Measurements from ENCODE around the gene MRPL27.

MRPL27 gene

DNA sequence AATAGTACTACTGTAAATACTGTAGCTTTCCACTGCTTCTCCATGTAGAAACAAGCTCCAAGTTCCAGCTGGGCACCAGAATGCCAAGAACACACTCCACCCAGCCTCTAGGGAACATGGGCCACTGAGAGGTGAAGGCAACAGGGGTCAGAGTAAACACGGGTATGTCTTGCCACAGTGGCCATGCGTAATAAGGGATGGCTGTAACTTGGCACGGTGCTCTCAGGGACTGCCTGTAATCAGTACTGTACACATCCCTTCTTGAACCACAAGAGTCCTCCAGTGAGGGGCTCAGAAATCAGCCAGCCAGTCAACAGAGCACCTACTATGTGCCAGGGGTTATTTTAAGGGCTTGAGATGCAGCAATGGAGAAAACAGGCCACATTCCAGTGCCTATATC is 13.5 kb upstream of the MRPL27 start:
- DNase-seq (ENCODE audit: low read depth) = no peak

DNA sequence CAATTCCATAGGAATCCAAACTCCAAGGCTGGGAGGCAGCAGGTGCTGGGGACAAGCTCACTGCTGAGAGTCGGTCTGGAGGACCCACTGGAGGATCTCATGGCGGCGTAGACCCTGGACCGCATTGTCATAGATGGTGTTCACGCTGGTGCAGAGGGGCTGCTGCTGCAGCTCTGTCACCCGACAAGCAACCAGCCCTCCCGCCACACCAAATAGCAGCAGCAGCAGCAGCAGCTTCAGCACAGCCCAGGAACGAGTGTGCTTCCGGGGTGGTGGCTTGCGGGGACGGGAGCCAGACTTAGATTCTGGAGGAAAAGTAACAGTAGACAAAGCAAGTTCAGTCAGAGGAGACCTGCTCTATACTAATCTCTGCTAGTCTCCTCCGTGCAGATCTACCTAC is 9.9 kb upstream of the MRPL27 start:
- DNase-seq (ENCODE audit: low read depth) = no peak

DNA sequence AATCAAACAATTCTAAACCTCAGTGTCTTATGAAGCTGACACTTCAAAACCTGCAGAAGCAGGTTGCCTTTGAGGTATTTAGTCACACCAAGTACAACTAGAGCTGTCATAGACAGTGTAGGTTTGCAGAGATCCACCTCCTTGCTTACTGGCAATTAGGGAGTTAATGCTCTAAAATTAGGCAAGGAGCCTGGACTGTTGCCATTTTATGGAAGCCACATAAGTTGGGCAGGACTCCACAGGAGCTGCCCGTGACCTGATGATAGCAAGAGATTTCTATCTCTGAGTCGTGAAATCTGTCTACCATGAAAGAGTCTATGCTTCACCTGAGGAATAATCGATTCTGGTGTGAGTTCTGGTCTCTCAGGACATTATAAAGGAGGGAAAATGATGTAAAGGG is 8.9 kb upstream of the MRPL27 start:
- no peak for DNase-seq (ENCODE audit: low read depth)

DNA sequence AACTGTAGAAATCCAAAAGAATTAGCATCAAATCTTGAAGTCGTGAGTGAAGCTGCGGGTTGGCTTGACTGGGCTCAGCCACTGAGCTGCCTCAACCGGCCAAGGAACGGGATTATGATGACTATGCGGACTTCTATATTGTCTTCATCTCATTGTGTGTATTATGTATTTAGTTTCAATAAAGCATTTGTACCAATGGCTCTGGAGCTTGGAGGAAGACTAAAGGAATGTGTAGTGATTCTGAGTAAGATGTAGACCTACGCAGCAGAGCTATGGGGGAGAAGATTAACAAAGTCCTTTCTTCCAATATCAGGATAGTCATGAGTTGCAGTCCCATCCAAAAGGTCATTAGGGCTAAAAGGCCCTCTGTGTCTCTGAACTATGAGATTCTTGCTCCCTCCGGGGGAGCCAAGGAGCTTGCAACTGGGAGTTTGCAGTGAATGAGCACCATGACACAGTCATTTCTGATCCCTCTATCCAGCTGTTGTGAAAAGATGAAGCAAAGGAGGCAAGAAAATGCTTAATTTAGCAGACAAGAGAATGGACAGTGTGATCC is 8.4 kb upstream of the MRPL27 start:
- no peak for DNase-seq (ENCODE audit: low read depth)

DNA sequence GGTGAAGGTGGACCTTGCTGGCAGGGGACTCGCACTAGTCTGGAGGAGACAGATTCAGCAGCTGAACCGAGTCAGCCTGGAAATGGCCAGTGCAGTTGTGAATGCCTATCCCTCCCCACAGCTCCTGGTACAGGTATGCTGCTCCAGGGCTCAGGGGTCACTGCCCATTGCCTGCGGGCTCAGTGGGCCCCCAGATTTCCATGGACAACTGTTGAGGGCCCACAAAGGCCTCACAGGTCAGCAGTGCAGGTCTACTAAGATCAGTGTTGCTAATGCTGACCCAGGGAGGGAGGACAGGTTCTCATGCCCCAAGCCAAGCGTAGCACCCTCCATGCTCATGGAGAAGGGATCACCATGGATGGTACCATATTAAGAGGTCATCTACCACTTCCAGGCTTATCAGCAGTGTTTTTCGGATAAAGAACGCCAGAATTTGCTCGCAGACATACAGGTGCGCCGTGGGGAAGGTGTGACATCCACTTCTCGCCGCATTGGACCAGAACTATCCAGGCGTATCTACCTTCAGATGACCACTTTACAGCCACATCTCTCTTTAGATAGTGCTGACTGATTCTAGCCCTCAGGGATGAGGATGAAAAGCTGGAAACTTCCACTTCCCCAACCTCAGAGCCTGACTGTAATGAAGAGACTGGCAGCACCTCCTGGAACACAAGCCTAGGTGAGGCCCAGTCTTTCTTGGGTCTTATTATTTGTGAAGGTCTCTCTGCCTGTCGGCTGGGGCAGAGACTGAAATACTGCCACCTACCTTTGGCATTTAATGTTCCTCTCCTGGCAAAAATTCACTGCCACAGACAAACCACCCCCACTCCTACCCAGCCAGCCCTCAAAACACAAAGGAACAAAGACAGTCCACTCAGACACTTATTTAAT is 7.6 kb upstream of the MRPL27 start:
- DNase-seq (ENCODE audit: low read depth) = no peak

DNA sequence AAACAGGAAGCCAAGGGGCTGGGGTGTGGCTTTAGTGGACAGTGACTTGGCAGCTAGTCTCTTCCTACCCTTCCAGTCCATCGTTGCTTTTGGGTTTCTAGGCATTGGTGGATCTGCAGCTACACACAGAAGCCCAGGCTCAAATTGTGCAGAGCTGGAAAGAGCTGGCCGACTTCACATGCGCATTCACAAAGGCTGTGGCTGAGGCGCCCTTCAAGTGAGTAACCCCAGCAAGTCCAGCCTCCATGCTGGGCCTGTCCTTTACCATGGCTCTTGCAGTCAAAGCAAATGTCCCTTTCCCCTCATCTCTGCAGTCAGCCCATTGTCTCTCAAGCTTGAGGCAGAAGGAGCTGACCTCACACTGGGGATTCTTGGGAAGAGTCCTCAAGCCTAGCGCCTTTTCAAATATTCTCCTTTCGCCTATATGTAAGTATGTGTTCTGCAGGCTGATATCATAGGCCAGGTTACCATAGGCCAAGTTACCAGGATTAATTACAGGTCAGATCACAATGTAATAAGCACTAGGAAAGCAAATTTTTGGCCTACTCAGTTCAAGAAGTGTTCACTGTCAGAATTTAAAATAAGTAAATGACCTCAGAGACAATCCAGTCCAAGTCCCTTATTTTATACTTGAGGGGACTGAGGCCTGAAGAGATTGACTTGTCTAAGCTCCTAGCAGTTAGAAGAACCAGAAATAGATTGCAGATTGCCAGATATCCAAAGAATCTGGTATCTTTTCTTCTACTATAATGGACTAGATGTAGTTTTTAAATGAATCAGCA is 6.6 kb upstream of the MRPL27 start:
- no peak for DNase-seq (ENCODE audit: low read depth)

DNA sequence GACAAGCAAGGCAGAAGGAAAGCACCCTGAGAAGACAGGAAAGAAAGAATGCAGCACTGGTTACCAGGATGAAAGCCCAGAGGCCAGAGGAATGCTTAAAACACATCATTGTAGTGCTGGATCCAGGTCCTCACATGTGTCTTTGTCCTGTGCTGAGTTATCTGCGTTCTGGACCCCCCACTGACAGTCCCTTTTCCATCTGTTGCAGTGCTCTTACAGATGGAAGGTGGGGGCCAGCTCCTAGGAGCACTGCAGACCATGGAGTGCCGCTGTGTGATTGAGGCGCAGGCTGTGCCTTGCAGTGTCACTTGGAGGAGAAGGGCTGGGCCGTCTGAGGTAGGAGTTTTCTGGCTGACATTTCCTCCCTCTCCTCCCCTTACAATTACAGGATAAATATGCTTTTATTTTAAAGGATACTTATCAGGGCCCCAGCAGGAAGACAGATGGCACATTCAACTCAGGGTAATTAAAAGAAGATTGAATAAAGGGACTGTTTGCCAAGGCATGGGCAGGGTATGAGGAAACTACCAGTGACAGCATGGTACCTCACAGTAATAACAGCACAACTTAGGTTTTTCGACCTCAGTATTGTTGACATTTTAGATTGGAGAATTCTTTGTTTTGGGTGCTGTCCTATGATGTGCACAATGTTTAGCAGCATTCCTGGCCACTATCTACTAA is 3.0 kb upstream of the MRPL27 start:
- no peak for DNase-seq (ENCODE audit: low read depth)

DNA sequence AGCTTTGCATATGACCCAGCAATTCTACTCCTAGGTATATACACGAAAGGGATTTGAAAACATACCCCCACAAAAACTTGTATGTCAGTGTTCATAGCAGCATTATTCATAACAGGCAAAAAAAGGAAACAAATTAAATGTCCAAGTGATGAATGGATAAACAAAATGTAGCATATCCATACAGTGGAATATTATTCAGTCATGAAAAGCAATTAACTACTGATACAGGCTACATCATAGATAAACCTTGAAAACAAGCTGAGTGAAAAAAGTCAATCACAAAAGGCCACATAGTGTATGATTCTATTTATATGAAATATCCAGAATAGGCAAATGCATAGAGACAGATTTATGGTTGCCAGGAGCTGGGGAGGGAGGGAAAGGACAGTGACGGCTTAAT is 721 bp upstream of the MRPL27 start:
- DNase-seq (ENCODE audit: low read depth) = no peak

DNA sequence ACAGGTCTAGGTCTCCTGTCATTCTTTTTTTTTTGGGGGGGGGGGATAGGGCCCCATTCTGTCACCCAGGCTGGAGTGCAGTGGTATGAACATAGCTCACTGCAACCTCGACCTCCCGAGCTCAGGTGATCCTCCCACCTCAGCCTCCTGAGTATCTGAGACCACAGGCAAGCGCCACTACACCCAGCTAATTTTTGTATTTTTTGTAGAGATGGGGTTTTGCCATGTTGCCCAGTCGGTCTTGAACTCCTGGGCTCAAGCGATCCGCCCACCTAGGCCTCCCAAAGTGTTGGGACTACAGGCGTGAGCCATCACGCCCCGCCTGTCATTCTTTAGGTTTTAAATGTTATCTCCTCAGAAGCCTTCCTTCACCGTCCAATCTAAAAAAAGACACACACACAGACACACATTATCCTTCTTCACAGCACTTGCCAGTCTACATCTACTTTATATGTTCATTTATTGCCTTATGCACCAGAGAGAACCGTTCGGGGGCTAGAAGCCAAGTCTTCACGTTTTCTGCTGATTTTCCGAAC is 694 bp downstream of the MRPL27 start:
- no peak for DNase-seq (ENCODE audit: low read depth)

DNA sequence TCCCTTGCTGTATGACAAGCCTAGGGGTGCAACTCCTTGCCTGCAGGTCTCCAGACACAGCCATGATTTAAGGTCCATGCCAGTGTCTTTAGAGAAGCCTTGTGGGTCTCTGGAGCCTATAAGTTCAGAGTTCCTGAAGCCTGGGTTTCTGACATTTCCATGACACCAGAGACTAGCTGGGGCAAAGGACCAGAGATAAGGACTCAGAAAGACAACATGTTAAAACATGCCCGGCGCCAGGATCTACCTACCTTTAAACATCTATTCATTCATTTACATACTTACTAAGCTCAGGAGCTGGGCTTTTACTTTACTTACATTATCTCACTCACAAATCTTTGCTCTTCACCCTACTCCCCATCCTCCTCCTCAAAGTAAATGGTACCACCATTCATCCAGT is 1.5 kb downstream of the MRPL27 start:
- DNase-seq (ENCODE audit: low read depth) = no peak

DNA sequence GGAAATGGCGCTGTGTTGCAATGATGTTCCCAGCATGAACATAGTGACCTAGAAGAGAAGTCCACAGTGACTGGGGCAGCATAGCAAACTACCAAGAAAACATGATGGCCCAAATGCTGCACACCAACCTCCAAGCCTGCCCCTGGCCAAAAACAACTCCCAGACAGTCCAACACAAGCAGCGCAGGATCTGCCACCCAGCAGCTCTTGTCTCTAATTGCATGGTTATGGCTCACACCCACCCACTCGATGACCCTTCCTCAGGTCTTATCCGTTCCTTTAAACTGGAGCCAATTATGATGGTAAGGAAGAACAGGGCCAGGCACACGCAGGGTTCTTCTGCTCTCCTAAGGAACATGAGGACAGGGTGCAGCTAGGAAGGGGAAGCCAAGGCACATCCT is 2.9 kb downstream of the MRPL27 start:
- no peak for DNase-seq (ENCODE audit: low read depth)

DNA sequence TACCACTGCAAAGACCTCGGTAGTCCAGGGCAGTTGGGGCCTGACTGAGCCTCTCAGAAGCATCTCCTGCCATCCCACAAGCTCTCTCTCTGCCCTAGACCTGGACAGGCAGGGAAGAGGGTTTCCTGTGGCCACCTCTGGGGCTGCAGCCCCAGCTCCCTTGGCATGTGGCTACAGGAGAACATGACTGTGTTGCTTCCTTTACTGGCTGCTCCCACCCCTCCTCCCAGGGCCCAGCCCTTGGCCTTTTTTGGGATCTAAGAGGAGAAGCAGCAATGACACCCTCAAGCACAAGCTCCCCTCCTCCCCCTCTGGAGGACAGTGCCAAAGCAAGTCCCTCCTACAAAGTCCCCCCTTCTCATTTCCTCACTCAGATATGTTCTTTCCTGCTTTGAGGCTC is 5.6 kb downstream of the MRPL27 start:
- DNase-seq (ENCODE audit: low read depth) = no peak

DNA sequence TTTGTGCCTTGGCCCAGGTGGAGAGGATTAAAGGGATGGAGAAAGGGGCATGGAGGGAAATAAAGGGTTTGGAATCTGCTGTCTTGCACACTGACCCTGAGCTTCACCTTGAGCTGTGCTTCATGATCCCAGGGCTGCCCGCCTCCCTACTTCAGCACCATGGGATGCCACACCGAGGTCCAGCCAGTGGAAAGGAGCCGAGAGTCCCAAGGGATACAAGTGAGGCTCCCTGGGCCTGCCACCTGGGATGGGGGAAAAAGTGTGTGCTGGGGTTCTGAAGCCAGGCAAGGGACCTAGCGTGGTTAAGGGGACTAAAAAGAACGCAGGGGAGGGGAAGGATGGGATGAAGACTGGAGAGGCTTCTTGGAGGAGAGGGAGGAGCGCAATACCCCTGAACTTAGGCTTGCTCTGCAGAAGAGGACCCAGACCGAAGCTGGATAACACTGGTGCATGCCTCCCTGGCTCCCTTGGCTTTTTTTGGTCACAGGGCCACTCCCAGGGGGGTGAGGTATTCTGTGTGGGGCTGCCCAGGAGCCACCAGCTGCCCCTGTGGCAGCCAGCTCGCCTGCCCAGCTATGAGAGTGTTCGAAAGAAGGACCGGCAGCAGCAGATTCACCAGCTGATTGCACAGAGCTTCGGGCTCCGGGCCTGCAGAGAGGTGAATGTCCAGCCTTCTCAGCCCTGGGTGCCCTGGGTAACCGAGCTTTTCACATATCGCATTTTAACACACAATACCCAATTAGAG is 7.2 kb downstream of the MRPL27 start:
- DNase-seq (ENCODE audit: low read depth) = no peak

DNA sequence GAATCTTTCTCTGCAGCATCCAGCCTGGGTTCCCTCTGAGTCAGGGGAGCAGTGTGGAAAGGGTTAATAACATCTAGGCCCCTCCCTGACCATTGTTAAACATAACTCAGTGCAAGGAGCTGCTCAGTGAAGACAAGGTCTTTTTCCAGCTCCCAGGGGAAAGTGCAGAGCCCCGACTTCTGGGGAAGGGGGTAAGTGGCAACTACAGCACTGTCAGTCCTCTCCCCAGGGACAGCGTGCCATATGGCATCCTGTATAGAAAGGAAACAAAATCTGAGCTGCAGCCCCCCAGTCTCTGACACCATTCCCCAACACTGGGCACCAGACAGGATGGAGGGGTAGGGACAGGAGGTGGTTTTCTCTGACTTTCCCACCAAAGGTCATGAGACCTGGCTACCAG is 7.8 kb downstream of the MRPL27 start:
- no peak for DNase-seq (ENCODE audit: low read depth)

DNA sequence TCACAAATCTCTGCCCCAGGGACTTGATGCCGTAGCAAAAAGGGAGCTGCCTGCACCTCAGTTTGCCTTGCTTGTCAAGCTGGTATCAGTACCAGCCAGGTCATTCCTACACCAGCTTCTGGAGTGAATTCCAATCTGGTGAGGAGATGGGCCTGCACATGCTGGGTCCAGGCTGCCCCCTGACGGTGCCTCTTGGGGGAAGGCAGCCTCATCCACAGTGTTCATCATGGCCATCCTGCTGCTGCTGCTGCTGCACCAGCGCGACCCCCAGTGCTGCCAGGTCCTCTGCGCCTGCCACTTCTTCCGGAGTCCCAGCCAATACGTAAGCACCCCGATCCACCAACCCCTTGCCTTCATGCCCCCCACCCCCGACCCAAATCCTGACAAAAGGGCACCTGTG is 8.3 kb downstream of the MRPL27 start:
- DNase-seq (ENCODE audit: low read depth) = no peak

DNA sequence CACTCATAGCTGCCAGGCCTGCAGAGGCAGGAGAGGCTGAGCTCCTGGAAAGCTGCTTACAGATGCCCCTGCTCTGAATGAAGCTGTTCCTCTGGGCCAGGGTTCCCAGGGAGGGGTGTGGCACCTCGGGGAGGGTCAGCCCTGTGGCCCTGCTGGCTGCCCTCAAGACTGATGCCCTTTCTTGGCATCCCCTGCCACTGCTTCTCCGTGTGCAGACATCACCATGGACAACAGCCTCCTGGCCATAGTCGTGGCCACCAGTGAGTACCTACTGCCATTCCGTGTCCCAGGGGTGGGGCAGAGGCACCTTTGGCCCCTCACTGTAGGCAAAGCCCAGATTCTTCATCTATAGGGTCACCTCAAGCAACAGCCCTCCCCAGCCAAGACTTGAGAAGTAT is 8.9 kb downstream of the MRPL27 start:
- DNase-seq (ENCODE audit: low read depth) = no peak

DNA sequence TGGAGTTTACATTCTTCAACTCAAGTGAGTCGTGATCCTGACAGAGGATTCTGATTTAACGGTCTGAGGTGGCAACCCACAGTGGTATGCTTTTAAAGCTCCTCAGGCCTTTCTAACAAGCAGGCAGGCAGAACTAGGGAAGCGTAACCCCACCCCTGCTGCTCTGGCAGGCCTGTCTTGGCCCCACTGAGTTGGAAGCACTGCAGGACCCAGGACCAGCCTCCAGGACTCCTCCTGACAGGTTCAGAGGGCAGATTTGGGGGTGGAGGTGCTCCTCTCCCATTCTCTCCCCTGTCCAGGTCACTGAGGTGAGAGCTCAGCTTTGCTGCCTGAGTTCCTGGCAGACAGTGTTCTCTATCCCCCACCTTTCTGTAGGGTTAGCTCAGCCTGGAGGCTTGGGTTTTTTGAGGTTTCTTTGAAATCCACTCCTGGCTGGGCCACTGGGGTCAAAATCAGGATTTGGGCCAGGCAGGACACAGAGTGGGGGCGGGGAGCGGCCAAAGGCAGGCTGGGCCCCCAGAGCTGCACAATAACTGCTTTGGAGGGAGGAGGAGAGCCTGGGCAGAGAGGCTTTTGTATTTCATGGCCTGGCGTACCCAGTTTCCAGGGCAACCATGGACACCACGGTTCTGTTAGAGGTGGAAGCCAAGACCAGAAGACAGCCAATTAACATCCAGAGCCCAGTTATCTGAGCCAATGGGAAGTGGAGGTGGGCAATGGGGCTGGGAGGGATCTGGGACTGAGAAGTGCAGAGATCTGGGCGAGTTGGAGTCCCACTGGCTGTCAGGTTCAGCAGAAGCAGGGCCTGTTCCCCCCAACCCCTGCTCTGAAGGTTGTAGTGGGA is 9.5 kb downstream of the MRPL27 start:
- DNase-seq (ENCODE audit: low read depth) = no peak

DNA sequence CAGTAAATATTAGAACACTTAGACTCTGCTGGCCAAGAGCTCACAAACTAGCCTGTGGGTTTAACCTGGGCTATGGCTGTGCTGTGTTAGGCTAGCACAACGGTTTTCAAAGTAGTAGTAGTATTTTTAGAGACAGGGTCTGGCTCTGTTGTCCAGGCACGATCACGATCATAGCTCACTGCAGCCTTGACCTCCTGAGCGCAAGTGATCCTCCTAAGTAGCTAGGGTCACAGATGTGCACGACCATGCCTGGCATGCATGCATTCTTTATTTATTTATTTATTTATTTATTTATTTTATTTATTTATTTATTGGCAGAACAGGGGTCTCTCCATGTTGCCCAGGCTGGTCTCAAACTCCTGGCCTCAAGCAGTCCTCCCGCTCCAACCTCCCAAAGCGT is 10.3 kb downstream of the MRPL27 start:
- DNase-seq (ENCODE audit: low read depth) = no peak

DNA sequence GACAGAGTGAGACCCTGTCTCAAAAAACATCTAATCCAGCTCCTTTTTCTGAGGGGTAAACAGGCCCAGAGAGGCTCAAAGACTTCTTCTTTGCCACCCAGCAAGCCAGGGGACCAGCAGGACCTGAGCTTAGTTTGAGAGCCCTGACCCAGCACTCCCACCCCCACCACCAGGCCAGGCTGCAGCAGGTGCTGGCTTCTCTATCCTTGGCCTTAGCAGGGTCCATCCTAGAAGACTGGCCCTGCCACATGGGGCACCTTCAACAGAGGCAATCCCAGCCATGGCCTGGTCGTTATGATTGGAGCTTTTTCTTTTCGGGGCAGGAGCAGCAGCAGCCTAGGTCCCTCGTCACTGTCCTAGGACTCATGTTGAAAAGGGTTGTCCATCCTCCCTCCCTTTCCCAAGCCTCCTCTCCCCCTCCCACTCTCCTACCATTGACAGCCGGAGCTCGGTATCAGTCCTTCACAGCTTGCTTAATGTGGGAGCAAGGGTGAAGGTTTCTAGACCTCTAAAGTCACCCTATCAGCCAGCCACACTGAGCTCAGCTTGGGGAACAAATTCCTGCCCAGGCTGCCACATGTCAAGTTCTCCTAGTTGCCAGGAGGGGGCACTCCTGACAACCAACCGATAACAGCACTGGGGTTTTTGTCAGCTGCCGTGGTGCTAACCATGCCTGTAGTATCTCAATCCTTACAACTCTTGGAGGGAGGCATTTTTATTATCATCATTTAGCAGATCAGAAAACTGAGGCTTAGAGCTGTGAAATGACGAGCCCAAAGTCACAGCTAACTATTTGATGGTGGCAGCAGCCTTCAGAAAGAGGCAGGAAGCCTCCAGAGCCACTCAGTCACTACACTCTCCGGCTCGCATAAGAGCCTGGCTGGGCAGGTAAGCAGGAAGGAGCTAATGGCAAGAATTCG is 11.2 kb downstream of the MRPL27 start:
- DNase-seq (ENCODE audit: low read depth) = peak; percentile 19

Data from T-helper 22 cell (primary cell).